ENCODE data around the gene CFAP46. TPM values are rescaled to one million over a fixed set of nuclear protein-coding genes. Genes with fewer than 3 reads are reported as not detected.

CFAP46 gene
- total RNA-seq, 1 experiment from 2014 or later: 1.6 TPM

GRCh38 chr10:132807621-132808049, 134.7 kb downstream of the CFAP46 start:
- TF ChIP-seq POLR2AphosphoS5 (IDR thresholded peaks at IDR 0.05; ENCODE audit: low read depth, low read length) (no peak), CTCF (IDR thresholded peaks at IDR 0.05) (no peak), TCF7L2 (IDR thresholded peaks at IDR 0.05; ENCODE audit: low read depth, low read length) (no peak), REST (IDR thresholded peaks at IDR 0.05; ENCODE audit: insufficient read depth in 1 of 2, low read depth in 2 of 2, low read length in 1 of 2) (no peak), SIN3A (IDR thresholded peaks at IDR 0.05; ENCODE audit: borderline replicate concordance, insufficient read depth, low read depth, low read length) (no peak)
- in situ Hi-C loops (cut with HindIII; ENCODE audit: low pct_unique_long_range_greater_than_20kb, low sequenced_read_pairs): no loop called here
- H3K36me3 ChIP-seq (ENCODE audit: control insufficient read depth, insufficient read depth, low read length): no peaks in the 10 kb centered on the region
- no peaks in the 10 kb centered on the region for H3K4me1 ChIP-seq (ENCODE audit: control insufficient read depth, insufficient read depth, low read length)
- ChIA-PET POLR2A (no interaction called here), CTCF (no interaction called here)
- ATAC-seq (no peak), DNase-seq (ENCODE audit: low read depth, low spot score) (no peak)
- H3K27me3 ChIP-seq (ENCODE audit: control insufficient read depth, insufficient read depth, low read length): no peaks in the 10 kb centered on the region
- H3K27ac ChIP-seq (ENCODE audit: low read length): no peak overlapping the region
- no peaks in the 10 kb centered on the region for H3K9me3 ChIP-seq (ENCODE audit: control insufficient read depth, insufficient read depth, low read depth, low read length)
- intact Hi-C loops (cut with micrococcal nuclease; ENCODE audit: unreplicated experiment): no loop called here
- no peak overlapping the region for H3K4me3 ChIP-seq (ENCODE audit: low read depth in 2 of 2, low read length in 2 of 2)
- BruUV-seq (replicated peaks): no TSS peak

GRCh38 chr10:132806561-132807003, 135.8 kb downstream of the CFAP46 start:
- Histone ChIP-seq H3K4me3 (ENCODE audit: low read depth in 2 of 2, low read length in 2 of 2) (no peak overlapping the region), H3K27ac (ENCODE audit: low read length) (no peak overlapping the region), H3K27me3 (ENCODE audit: control insufficient read depth, insufficient read depth, low read length) (no peaks in the 10 kb centered on the region), H3K4me1 (ENCODE audit: control insufficient read depth, insufficient read depth, low read length) (no peaks in the 10 kb centered on the region), H3K9me3 (ENCODE audit: control insufficient read depth, insufficient read depth, low read depth, low read length) (no peaks in the 10 kb centered on the region), H3K36me3 (ENCODE audit: control insufficient read depth, insufficient read depth, low read length) (no peaks in the 10 kb centered on the region)
- no peak for ATAC-seq
- POLR2A ChIA-PET: no interaction called here
- TF ChIP-seq CTCF (IDR thresholded peaks at IDR 0.05) (no peak), POLR2AphosphoS5 (IDR thresholded peaks at IDR 0.05; ENCODE audit: low read depth, low read length) (no peak), SIN3A (IDR thresholded peaks at IDR 0.05; ENCODE audit: borderline replicate concordance, insufficient read depth, low read depth, low read length) (no peak), TCF7L2 (IDR thresholded peaks at IDR 0.05; ENCODE audit: low read depth, low read length) (no peak), REST (IDR thresholded peaks at IDR 0.05; ENCODE audit: insufficient read depth in 1 of 2, low read depth in 2 of 2, low read length in 1 of 2) (no peak)
- intact Hi-C loops (cut with micrococcal nuclease; ENCODE audit: unreplicated experiment) (no loop called here), in situ Hi-C loops (cut with HindIII; ENCODE audit: low pct_unique_long_range_greater_than_20kb, low sequenced_read_pairs) (no loop called here)
- no TSS peak for BruUV-seq (replicated peaks)
- DNase-seq (ENCODE audit: low read depth, low spot score): no peak
- CTCF ChIA-PET: interaction anchor here (0.6 kb wide), 1 partner anchor 152 kb away, joined by 3 read pairs; no protein-coding TSS in a partner anchor

All from Panc1 (cell line).